HepG2 (cell line): ENCODE data around the gene NUP153. TPM values are rescaled to one million over a fixed set of nuclear protein-coding genes. Genes with fewer than 3 reads are reported as not detected.

Experiments
- ARID5B ChIP-seq: IDR thresholded peaks from 2 replicates; pipeline ENCODE4 v1.4.0; 2020; ENCODE audit warnings: mild to moderate bottlenecking, missing genetic modification reagents
- ATRX ChIP-seq: sonication (generic); formaldehyde crosslinking; IDR thresholded peaks from 2 replicates; pipeline ENCODE4 v1.4.0; 2020; ENCODE audit warnings: missing genetic modification reagents, borderline replicate concordance
- CEBPG ChIP-seq: IDR thresholded peaks from 2 replicates; pipeline ENCODE4 v1.6.1; 2016
- CHD2 ChIP-seq: IDR thresholded peaks from 2 replicates; pipeline ENCODE4 v1.6.1; 2011; ENCODE audit warnings: low read depth, low read length, improper control_type of control experiment
- DRAP1 ChIP-seq: IDR thresholded peaks from 2 replicates; pipeline ENCODE4 v1.6.1; 2016; ENCODE audit warnings: missing genetic modification reagents, missing compliant biosample characterization
- FIP1L1 ChIP-seq: fragments of 200-400 bp; formaldehyde crosslinking; IDR thresholded peaks from 2 replicates; pipeline ENCODE4 v1.6.1; 2018; ENCODE audit warnings: low read depth, mild to moderate bottlenecking, low read length, moderate library complexity, borderline replicate concordance; ENCODE audit not compliant: insufficient read depth
- MZF1 ChIP-seq: sonication (generic); formaldehyde crosslinking; IDR thresholded peaks from 2 replicates; pipeline ENCODE4 v1.8.1; 2023; ENCODE audit warnings: mild to moderate bottlenecking, missing genetic modification reagents, borderline replicate concordance
- NCOR1 ChIP-seq: fragments of 200-600 bp; sonication (generic); IDR thresholded peaks from 2 replicates; pipeline ENCODE4 v1.7.0; 2017; ENCODE audit warnings: antibody characterized with exemption, low read length, borderline replicate concordance
- NFAT5 ChIP-seq: sonication (generic); formaldehyde crosslinking; IDR thresholded peaks from 2 replicates; pipeline ENCODE4 v1.4.0; 2020; ENCODE audit warnings: missing genetic modification reagents
- POGZ ChIP-seq: sonication (generic); formaldehyde crosslinking; IDR thresholded peaks from 2 replicates; pipeline ENCODE4 v1.4.0; 2020; ENCODE audit warnings: mild to moderate bottlenecking, missing genetic modification reagents
- PRPF4 ChIP-seq: fragments of 200-400 bp; formaldehyde crosslinking; IDR thresholded peaks from 2 replicates; pipeline ENCODE4 v1.6.1; 2016; ENCODE audit warnings: low read length, low read depth; ENCODE audit not compliant: poor library complexity, severe bottlenecking
- XBP1 ChIP-seq: sonication (generic); formaldehyde crosslinking; IDR thresholded peaks from 2 replicates; pipeline ENCODE4 v1.5.0; 2020; ENCODE audit warnings: missing genetic modification reagents
- ZBTB38 ChIP-seq: sonication (generic); formaldehyde crosslinking; IDR thresholded peaks from 2 replicates; pipeline ENCODE4 v1.5.1; 2020; ENCODE audit warnings: mild to moderate bottlenecking, missing genetic modification reagents
- ZNF230 ChIP-seq: sonication (generic); formaldehyde crosslinking; IDR thresholded peaks from 2 replicates; pipeline ENCODE4 v1.4.0; 2020; ENCODE audit warnings: mild to moderate bottlenecking, missing genetic modification reagents
- ZNF605 ChIP-seq: sonication (generic); formaldehyde crosslinking; IDR thresholded peaks from 2 replicates; pipeline ENCODE4 v1.8.0; 2022; ENCODE audit warnings: mild to moderate bottlenecking, missing genetic modification reagents
- ZNF678 ChIP-seq: sonication (generic); formaldehyde crosslinking; IDR thresholded peaks from 2 replicates; pipeline ENCODE4 v1.4.0; 2020; ENCODE audit warnings: mild to moderate bottlenecking, missing genetic modification reagents
- polyA plus RNA-seq, 8 experiments: library from polyadenylated mRNA; depleted of rRNA in 3 of 8; stranded (reverse) in 7 of 8; unstranded in 1 of 8; fragments of >200 nt; fragmentation: Illumina TruSeq in 4 of 8; extraction: Trizol in 4 of 8; gene quantifications; 2 replicates each; pipeline versions ENCODE4 v1.2.1 to v1.2.3, GENCODE V29; 2011 to 2016; ENCODE audit warnings: low read depth in 4 of 8, missing spikeins in 1 of 8, mixed read lengths in 1 of 8; ENCODE audit not compliant: insufficient read depth in 1 of 8
- total RNA-seq, 5 experiments: library from RNA; depleted of rRNA; stranded (reverse); fragments of >200 nt; fragmentation: Illumina TruSeq; extraction: Trizol; gene quantifications; 2 replicates each; pipeline ENCODE4 v1.2.3, GENCODE V29; 2016; ENCODE audit warnings: low read depth in 1 of 5
- TF ChIP-seq, protein P1 (sequence below): sonication (generic); formaldehyde crosslinking; IDR thresholded peaks from 2 replicates; pipeline ENCODE4 v1.9.0; 2021; ENCODE audit warnings: missing genetic modification reagents, borderline replicate concordance

The NUP153 gene
- total and polyA plus RNA-seq, 2 of the 13 experiments (the other 11 are each of a cell fraction or from before 2014, with no cell fraction given), result 29.8 to 55.2 TPM

DNA sequence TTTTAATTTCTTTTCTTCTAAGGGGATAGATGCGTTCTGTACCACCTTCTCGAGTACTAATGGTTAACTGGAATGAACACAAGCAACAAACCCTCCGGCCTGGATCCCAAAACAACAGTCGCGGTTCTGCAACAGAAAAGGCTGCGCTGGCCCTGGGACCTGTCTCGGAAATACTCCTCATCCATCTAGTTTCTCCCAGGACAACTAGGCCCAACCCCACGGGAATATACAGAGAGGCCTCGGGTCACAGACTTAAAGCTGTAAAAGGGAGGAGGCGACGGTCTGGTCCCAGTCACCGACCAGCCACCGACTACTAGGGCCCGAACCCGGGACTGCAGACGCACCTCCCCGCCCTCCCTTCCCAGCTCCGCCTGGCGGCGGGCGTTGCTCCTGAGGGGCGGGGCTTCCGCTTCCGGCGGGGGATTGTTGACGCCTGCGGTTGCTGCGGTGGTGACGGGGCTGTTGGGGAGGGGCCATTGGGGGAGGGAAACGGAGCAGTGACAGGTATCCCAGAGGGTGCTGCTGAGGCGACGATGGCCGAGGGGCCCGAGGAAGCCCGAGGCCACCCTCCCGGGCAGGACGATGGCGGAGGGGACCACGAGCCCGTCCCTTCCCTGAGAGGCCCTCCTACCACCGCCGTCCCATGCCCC lies 106.7 kb downstream of the NUP153 start, which contains the start of gene FAM8A1 (continued):
- TF ChIP-seq MZF1 (no peak), NFAT5 (no peak), ATRX (CRISPR knock-in tag) (no peak), PRPF4 (peak; percentile 62), ZBTB38 (CRISPR knock-in tag) (peak; percentile 73), POGZ (peak; percentile 91), ZNF605 (CRISPR knock-in tag) (no peak), NCOR1 (no peak; the same call in 1 of the 2 replicates), FIP1L1 (no peak; the same call in 1 of the 2 replicates), CEBPG (CRISPR knock-in tag) (peak; percentile 21), ARID5B (CRISPR knock-in tag) (peak; percentile 69), ZNF678 (CRISPR knock-in tag) (no peak), ZNF230 (peak; percentile 36; the same call in 1 of the 2 replicates), DRAP1 (CRISPR knock-in tag) (peak; percentile 73; the same call in 1 of the 2 replicates), XBP1 (CRISPR knock-in tag) (no peak), CHD2 (no peak)
- TF ChIP-seq, protein P1, sequence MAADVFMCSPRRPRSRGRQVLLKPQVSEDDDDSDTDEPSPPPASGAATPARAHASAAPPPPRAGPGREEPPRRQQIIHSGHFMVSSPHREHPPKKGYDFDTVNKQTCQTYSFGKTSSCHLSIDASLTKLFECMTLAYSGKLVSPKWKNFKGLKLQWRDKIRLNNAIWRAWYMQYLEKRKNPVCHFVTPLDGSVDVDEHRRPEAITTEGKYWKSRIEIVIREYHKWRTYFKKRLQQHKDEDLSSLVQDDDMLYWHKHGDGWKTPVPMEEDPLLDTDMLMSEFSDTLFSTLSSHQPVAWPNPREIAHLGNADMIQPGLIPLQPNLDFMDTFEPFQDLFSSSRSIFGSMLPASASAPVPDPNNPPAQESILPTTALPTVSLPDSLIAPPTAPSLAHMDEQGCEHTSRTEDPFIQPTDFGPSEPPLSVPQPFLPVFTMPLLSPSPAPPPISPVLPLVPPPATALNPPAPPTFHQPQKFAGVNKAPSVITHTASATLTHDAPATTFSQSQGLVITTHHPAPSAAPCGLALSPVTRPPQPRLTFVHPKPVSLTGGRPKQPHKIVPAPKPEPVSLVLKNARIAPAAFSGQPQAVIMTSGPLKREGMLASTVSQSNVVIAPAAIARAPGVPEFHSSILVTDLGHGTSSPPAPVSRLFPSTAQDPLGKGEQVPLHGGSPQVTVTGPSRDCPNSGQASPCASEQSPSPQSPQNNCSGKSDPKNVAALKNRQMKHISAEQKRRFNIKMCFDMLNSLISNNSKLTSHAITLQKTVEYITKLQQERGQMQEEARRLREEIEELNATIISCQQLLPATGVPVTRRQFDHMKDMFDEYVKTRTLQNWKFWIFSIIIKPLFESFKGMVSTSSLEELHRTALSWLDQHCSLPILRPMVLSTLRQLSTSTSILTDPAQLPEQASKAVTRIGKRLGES, result no peak; the same call in 1 of the 2 replicates
